Right ventricle myocardium superior (tissue), 1 donor: ENCODE results near the gene PCDH12. TPM values are rescaled to one million over a fixed set of nuclear protein-coding genes. Genes with fewer than 3 reads are reported as not detected.
A peak's percentile ranks its signal among the peaks of the same experiment; 100 is the strongest.

Experiments
- ATAC-seq: fragments of 200-7000 bp; cut with Tn5 transposase; one replicate; pipeline ENCODE4 v1.9.1; 2020; ENCODE audit warnings: mild to moderate bottlenecking; ENCODE audit not compliant: poor library complexity
- DNase-seq: peaks from one replicate; pipeline ENCODE4 v3.0.0-alpha.2; 2020
- intact Hi-C: fragments of 100-400 bp; cut with DNase I; formaldehyde crosslinking; loops from one replicate; pipeline ENCODE4 v1.11.2; 2022
- long read RNA-seq: library from polyadenylated mRNA; unstranded; transcript quantifications from one replicate; pipeline ENCODE4 v2.0.0, GENCODE V29; 2021
- total RNA-seq: library from RNA; stranded (reverse); fragmentation: NEBNext Ultra II Directional; extraction: Animal tissue kit (Norgen Biotek cat#: 25700); gene quantifications from one replicate; pipeline ENCODE4 v1.2.1, GENCODE V29; 2021
- donor health status: DM: no; HTN: yes; CAD: no; lungs with severe emphysema.

The PCDH12 gene
- 9.2 TPM for total RNA-seq
- long read RNA-seq, full-length matches to known transcripts = 15 of 16 reads
- long read RNA-seq, partial matches to known transcripts = 0 of 16 reads
- long read RNA-seq, other reads (novel, unspliced or antisense) = 1 of 16 reads

DNA sequence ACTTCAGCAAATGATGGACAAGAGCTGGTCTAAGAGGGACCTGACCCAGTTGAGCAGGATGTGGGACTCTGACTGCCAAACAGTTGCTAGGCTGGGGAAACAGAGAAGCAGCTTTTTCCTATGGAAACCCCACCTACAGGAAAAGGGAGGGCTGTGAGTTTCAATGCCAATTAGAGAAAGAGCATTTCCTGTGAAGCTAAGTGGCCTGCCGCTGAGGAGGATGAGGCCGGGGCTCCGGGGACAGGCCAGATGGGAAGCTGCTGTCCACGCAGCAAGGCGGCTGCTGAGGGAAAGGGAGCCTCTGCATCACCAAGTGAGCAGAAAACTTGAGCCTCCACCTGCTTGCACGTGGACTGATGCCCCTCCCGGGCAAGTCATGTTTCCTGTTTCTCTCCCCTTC, at the start of gene PCDH12:
PCDH12 (minus strand) TSS at position 90 of the 400 bp plus-strand sequence. CDS start 351 bp downstream, outside the sequence.
- DNase-seq (peak; percentile 69), ATAC-seq (peak; percentile 64)
- intact Hi-C loops = loop anchor here (5.0 kb wide), 1 partner anchor 36 kb away; the partner anchor contains the start of gene DELE1

DNA sequence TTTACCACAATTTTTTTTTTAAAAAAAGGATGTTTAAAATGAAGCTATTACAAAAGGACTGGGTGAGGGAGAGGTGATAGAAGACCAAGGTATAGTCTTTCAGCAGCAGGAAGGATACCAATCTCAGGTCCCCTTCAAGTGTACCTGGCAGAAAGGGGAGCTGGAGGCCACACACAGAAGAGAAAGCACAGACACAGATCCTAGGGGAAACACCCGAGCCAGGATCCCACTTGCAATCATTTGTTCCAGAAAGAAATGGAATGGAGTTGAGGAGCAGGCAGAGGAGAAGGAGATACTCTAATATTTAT, 49.2 kb upstream of the PCDH12 start:
- no peak for ATAC-seq

DNA sequence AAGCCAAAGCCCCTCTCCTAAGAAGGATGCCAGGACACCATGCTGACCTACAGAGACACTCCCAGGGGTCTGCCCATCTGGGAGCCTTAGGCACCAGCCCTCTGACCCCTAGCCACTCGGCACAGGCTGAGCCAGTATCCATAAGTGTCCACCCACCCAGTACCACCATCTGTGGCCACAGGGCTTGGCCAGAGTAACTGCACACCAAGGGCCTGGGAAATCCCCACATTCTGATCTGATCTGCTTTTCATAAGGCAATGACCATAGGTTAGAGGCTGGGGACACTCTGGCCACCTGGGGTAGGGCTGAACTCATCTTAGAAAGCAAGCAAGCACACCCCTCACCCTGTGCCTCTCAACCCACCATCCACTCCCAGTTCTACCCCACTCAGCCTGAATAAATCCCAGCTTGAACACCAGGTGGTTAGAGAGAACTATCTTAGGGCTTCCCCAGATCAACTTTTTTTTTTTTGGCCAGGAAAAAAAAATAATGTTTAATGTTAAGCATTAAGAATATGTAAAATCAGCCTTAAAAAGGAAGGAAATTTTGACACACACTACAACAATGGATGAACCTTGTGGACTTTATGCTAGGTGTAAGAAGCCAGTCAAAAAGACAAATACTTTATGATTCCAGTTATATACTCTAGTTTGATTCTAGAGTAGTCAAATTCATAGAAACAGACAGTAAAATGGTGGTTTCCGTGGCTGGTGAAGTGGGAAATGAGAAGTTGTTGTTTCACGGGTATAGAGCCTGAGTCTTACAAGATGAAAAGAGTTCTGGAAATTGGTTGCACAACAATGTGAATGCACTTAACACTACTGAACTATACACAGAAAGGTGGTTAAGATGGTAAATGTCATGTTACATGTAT, 48.6 kb upstream of the PCDH12 start:
- no peak for DNase-seq
- intact Hi-C loops = loop anchor here (10.0 kb wide), 1 partner anchor 558 kb away; no protein-coding TSS in a partner anchor
- ATAC-seq = no peak

More for the DNA sequence above, 49.2 kb upstream of the PCDH12 start:
- DNase-seq = no peak
- intact Hi-C loops = loop anchor here (10.0 kb wide), 1 partner anchor 558 kb away; no protein-coding TSS in a partner anchor

DNA sequence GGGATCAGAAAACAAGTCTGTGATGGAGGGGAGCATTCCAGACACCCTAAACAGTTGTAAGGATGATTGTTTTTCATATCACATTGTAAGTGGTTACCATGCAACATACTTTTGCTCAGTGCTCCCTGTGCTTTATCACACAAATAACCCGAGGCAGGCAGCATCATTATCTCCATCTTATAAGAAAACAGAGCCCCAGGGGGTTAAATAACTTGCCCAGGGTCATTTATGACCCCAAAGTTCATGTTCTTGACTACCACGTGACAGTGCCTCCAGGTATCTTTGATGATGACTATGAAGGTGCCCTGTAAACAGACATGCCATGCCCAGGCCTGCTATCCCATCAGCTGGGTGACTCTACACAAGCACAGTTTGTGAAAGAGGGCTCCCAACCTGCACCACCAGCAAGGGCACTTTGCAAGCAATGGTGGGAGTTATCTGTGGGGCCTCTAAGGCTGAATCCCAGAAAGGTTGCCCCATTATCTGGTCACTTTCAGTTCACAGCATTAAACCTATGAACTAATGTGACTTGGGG, 45.3 kb upstream of the PCDH12 start:
- no peak for ATAC-seq
- intact Hi-C loops = loop anchor here (10.0 kb wide), 1 partner anchor 561 kb away; no protein-coding TSS in a partner anchor
- DNase-seq = no peak

DNA sequence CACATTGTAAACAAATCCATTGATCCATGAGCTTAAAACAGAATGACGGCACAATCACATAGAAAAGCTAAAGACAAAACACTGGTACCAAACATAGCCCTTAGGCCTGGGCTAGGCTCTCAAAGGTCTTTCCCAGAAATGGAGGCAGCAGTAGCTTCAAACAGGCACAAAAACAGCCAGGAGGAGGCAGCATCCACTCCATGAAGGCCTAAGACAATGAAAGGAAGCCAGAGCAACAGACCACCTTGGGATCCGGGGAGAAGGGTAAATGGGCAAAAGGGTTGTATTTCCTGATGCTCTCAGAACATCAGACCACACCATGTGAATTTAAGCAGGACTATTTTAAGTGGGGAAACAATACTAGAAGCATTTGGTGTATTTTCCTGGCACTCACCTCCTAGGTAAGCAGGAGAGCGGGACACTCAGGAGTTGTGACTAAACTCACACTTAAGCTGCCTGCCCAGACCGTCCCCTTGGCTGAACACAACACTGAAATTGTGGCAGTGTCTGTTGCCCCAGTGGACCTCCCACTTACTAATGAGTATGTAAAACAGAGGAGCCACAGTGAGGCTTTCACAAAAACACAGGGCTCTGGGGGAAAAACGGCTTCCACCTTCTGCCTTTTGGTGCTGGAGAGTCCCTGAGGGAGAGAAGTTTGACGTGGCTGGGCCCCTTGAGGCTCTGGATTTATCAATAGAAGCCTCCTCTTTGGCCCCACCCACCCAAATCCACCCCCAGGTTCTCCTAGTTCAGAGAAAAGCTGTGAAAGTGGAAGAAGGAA, 42.9 kb upstream of the PCDH12 start:
- ATAC-seq (no peak), DNase-seq (no peak)
- intact Hi-C loops = loop anchor here (10.0 kb wide), 1 partner anchor 564 kb away; no protein-coding TSS in a partner anchor

DNA sequence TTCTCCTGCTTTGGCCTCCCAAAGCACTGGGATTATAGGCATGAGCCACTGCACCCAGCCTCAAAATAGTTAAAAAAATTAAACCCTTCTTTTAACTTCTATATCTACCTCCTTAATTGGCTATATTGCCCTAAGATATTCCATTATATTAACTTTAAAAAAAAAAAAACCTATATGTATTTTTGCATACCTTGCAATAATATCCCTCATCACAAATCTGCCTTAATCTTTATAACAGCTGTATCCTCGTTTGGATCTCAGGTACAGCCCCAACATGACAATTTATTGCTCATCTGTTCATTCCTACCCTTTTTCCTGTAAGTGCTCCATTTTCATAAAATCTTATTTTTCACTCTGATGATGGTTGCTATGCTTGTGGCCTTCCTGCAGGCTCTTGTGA, 42.2 kb upstream of the PCDH12 start:
- no peak for DNase-seq
- intact Hi-C loops = loop anchor here (10.0 kb wide), 1 partner anchor 565 kb away; no protein-coding TSS in a partner anchor
- no peak for ATAC-seq

DNA sequence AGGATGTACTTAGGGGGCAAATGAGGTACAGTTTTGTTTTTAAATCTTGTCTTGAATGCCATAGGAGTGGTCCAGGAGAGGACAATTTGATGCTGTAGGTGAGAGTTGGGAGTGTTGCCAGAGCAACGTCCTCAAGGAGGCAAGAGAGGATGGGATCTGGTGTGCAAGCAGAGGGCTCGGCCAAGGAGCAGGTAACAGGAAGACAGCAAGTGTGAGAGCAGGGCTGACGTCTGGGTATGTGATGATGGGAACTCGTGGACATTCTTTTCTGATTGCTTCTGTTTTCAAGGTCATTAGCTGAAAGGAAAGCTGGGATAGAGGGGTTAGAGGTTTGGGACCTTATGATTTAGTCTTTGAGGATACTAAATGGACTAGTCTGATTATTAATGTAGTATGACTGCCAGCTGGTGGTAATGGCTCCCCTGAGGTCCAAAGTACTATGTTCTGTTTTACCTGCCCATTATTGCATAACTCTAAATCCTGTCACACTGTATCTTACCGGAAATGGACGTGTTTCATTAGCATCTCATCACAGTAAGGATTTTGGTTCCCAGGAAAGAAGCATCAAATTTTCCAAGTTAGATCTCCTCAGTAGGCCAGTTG, 39.5 kb upstream of the PCDH12 start:
- ATAC-seq = no peak
- no peak for DNase-seq
- intact Hi-C loops = no loop called here

DNA sequence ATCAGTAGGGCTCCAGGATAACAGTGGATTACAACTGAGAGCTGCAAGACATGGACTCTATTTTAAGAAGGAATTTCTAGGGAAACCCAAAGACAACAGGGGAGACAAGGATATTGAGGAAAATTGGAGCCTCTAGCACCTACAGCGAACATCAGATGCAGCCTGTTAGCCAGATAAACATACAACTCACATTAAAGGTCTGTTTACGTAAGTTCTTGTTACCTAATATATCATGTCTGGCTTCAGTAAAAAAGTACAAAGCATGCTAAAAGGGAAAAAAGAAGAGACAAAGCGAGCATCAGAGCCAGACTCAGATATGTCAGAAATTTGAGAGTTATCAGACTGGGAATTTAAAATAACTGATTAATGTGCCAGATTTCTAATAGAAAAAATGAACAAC, 37.7 kb upstream of the PCDH12 start:
- no peak for ATAC-seq
- DNase-seq = no peak
- intact Hi-C loops = no loop called here

DNA sequence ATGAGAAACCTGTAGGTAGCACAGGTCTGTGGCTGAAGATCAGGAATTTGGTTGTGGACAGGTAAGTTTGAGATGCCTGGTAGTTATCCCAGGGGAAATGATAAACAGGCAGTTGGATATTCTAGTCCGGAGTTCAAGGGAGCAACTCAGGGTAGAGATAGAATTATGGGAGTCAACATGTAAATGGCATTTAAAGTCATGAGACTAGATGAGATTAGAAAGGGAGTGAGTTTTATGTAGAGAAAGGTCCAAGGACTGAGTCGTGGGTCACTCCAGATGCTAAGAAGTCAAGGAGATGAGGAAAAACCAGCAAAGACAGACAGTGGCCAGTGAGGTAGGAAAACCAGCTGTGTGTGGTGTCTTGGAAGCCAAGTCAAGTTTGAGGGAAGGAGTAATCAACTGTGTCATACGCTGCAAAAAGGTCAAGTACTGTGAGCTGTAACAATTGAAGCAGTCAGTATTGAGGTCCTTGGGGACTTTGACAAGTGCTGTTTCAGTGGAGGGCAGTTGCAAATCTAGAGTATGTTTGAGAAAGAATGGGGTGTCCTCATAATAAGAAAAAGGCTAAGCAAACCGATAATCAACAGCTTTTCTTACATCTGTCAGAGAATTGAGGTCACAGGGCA, 36.6 kb upstream of the PCDH12 start:
- intact Hi-C loops = loop anchor here (5.0 kb wide), 1 partner anchor 148 kb away; no protein-coding TSS in a partner anchor
- DNase-seq (no peak), ATAC-seq (no peak)

DNA sequence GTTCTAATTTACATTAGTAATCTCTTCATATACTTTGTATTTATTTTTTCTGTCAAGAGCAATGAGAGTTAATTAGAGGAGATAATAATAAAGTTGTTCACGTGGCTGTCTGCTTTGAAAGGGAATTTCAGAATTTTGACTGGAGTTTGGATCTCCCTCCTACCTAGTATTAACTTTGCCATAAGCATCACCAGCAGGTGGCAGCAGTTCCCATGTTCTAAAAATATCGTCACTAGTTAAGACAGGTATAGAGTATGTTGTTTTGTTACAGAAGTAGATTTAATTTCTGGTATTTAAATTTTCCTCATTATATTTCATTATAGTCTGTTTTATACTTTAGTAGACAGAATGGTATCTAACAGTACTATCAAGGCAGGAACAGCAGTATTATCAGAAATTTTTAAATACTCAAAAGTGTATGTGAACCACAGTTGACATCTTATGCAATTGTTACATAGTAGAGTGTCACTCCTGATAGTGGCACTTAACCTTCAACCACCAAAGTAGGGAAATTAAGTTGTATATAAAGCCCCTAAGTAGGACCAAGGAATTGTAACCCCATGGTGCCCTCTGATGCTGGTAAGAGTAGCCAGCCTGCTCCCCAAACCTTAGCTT, 34.5 kb upstream of the PCDH12 start:
- peak; percentile 84 for ATAC-seq
- peak; percentile 69 for DNase-seq
- intact Hi-C loops = loop anchor here (5.0 kb wide), 1 partner anchor 150 kb away; no protein-coding TSS in a partner anchor

DNA sequence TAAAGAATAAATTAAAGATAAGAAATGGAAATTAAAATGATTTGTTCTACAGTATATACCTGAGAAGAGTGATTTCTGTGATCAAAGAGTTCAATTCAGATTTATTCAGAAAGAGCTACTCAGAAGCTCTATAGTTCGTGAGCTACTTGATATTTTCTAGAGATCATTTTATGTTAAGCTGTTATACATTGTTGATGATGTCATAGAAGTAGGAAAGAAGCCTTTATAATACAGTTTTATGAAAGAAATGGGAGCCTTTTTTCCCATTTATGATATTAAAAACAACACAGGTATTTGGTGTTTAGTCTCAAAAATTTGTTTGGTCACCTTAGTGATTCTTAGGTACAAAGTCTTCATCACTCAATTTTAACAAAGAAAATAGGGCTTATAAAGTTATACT, 31.7 kb upstream of the PCDH12 start:
- no peak for ATAC-seq
- intact Hi-C loops = loop anchor here (5.0 kb wide), 1 partner anchor 153 kb away; no protein-coding TSS in a partner anchor

DNA sequence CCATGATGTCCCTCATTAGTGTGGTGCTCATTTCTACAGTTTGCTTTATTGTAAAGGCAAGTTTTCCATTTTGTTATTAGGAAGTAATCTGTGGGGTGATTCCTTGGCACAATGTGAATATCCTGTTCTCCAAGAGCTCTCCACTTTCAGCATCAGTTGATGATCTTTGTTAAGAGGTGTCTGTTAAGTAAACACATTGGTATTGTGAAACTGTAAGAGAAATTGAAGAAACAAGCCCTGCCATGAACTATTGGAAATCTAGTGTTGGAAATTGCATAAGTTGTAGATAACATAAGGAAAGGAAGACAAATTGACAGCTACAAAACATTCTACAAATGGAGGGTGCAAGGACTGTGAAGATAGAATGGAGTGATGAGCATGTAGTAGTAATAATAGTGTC, 28.1 kb upstream of the PCDH12 start:
- DNase-seq (no peak), ATAC-seq (no peak)
- intact Hi-C loops = no loop called here

More for the DNA sequence above, 31.7 kb upstream of the PCDH12 start:
- DNase-seq = no peak

DNA sequence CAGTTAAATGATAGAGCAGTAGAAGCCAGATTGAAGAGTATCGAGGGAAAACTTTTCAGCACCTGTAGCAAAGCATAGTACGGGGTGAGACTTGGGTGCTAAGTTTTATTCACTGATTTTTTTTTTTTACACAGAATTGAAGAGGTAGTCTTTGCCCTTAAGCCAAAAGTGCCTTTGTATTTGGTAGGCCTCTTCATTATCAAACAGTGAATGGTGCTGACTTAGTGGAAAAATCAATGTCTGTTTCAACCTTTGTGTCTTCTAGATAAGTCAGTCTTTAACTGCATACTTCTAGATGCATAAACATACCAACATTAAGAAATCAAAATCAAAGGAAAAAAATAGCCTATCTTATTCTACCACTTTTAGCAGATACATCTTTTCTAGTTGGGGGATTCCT, 24.6 kb upstream of the PCDH12 start:
- no peak for DNase-seq
- no peak for ATAC-seq
- intact Hi-C loops = no loop called here

DNA sequence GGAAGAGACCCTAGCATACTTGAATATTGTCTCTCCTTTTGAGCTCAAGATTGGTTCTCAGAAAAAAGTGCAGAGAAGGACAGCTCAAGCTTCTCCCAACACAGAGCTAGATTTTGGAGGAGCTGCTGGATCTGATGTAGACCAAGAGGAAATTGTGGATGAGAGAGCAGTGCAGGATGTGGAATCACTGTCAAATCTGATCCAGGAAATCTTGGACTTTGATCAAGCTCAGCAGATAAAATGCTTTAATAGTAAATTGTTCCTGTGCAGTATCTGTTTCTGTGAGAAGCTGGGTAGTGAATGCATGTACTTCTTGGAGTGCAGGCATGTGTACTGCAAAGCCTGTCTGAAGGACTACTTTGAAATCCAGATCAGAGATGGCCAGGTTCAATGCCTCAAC, 20.4 kb upstream of the PCDH12 start:
- no peak for DNase-seq
- intact Hi-C loops = no loop called here
- no peak for ATAC-seq

DNA sequence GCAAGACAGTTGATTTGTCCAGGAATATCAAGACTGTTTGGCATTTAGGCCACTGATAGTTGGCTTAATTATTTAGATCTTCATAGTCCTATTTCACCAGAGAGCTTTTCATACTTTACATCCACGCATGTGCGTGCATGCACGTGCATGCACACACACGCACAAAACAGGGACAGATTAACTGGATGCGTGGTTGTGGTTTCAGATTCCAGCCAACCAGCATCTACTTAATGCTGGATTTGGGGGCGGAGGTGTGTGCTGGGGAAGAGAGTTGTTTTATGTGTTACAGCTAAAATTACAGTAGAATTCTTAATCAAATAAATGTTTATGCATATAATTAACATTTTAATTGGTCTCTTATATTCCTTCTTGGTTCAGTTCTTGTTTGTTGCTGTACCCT, 18.2 kb upstream of the PCDH12 start:
- ATAC-seq (no peak), DNase-seq (no peak)
- intact Hi-C loops = no loop called here

DNA sequence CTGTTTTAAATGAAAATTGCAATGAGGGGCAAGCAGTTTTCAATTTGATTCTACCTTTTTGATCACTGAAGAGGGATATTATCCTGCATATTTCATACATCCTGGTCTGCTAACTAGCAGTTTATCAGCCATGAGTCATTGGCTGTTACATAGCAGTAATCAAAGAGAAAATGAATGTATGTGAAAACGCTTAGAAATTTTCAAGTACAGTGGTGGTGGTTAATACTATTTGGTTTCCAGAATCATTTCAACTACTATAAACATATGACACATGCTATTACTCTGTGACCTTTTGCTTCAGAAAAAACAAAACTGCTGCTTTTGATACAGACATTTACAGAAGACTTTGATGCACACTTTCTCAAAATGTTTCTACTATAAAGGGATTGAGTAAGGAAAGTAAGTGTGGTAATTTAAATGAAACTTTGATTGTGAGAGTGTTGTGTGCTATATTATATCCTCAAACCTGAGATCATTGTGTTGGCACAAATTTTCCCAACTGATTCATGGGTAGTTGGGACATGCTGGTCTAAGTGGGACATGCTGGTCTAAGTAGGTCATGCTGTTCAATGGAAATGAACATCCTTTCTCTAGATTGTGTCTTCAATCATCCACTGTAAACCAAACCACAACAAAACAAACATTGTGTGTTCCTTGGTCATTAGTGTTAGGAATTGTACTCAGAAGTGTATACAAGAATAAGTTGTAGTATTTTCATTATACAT, 16.0 kb upstream of the PCDH12 start:
- DNase-seq = no peak
- ATAC-seq = no peak
- intact Hi-C loops = no loop called here
